ENCODE measurements around the gene SIRT1.

Gene SIRT1

GRCh38 chr10:67917169-67917568 is 32.7 kb downstream of the SIRT1 start:
- Histone ChIP-seq H3K27me3 (no peaks in the 10 kb centered on the region), H3K27ac (no peak overlapping the region), H3K9ac (no peak overlapping the region), H3K9me3 (no peaks in the 10 kb centered on the region), H3K4me1 (no peaks in the 10 kb centered on the region), H3K4me3 (no peak overlapping the region), H3K36me3 (peaks cover 74% of the 10 kb centered on the region), H3K4me2 (no peak overlapping the region), H4K20me1 (peaks cover 35% of the 10 kb centered on the region)
- TF ChIP-seq Cebpa-rat (IDR thresholded peaks at IDR 0.05) = no peak

- Histone ChIP-seq H3K9ac (no peak overlapping the region), H3K27me3 (no peaks in the 10 kb centered on the region), H3K36me3 (peaks cover 69% of the 10 kb centered on the region), H3K4me2 (no peak overlapping the region), H3K4me3 (no peak overlapping the region), H3K9me3 (no peaks in the 10 kb centered on the region), H3K27ac (no peak overlapping the region), H3K4me1 (no peaks in the 10 kb centered on the region), H4K20me1 (peaks cover 30% of the 10 kb centered on the region)
- no peak for TF ChIP-seq Cebpa-rat (IDR thresholded peaks at IDR 0.05)
These were observed 33.2 kb downstream of the SIRT1 start for GRCh38 chr10:67917679-67918078.

- no peak for TF ChIP-seq Cebpa-rat (IDR thresholded peaks at IDR 0.05)
- no peak overlapping the region for H3K27ac ChIP-seq
- H3K4me2 ChIP-seq = no peak overlapping the region
- no peak overlapping the region for H3K9ac ChIP-seq
- peaks cover 13% of the 10 kb centered on the region; the same call in 1 of the 2 replicates for H4K20me1 ChIP-seq
- peaks cover 49% of the 10 kb centered on the region for H3K36me3 ChIP-seq
- no peaks in the 10 kb centered on the region for H3K9me3 ChIP-seq
- H3K27me3 ChIP-seq = no peaks in the 10 kb centered on the region
- H3K4me3 ChIP-seq = no peak overlapping the region
- H3K4me1 ChIP-seq = no peaks in the 10 kb centered on the region
These were observed 36.6 kb downstream of the SIRT1 start for GRCh38 chr10:67921065-67921464.

GRCh38 chr10:67923551-67923950 is 39.1 kb downstream of the SIRT1 start:
- no peaks in the 10 kb centered on the region for H3K4me1 ChIP-seq
- peaks cover 52% of the 10 kb centered on the region for H3K36me3 ChIP-seq
- no peaks in the 10 kb centered on the region for H3K27me3 ChIP-seq
- TF ChIP-seq Cebpa-rat (IDR thresholded peaks at IDR 0.05) = no peak
- no peak overlapping the region for H3K27ac ChIP-seq
- H3K4me3 ChIP-seq = no peak overlapping the region
- H3K9me3 ChIP-seq = no peaks in the 10 kb centered on the region
- no peak overlapping the region for H3K9ac ChIP-seq
- H3K4me2 ChIP-seq = no peak overlapping the region
- H4K20me1 ChIP-seq = peaks cover 6% of the 10 kb centered on the region; the same call in 1 of the 2 replicates

GRCh38 chr10:67924136-67924535 is 39.7 kb downstream of the SIRT1 start:
- Histone ChIP-seq H3K4me2 (no peak overlapping the region), H3K27me3 (no peaks in the 10 kb centered on the region), H3K27ac (no peak overlapping the region), H3K9ac (no peak overlapping the region), H3K36me3 (peaks cover 49% of the 10 kb centered on the region), H3K4me3 (no peak overlapping the region), H3K4me1 (no peaks in the 10 kb centered on the region), H4K20me1 (peaks cover under 1% of the 10 kb centered on the region; the same call in 1 of the 2 replicates), H3K9me3 (no peaks in the 10 kb centered on the region)
- TF ChIP-seq Cebpa-rat (IDR thresholded peaks at IDR 0.05) = no peak

- Histone ChIP-seq H3K9me3 (no peaks in the 10 kb centered on the region), H3K27me3 (no peaks in the 10 kb centered on the region), H3K9ac (no peak overlapping the region), H3K36me3 (peaks cover 50% of the 10 kb centered on the region), H4K20me1 (no peaks in the 10 kb centered on the region), H3K4me1 (no peaks in the 10 kb centered on the region), H3K4me3 (no peak overlapping the region), H3K4me2 (no peak overlapping the region), H3K27ac (no peak overlapping the region)
- no peak for TF ChIP-seq Cebpa-rat (IDR thresholded peaks at IDR 0.05)
These were observed 41.1 kb downstream of the SIRT1 start for GRCh38 chr10:67925449-67926005.

GRCh38 chr10:67926951-67927350 is 42.5 kb downstream of the SIRT1 start:
- Histone ChIP-seq H3K4me1 (no peaks in the 10 kb centered on the region), H4K20me1 (no peaks in the 10 kb centered on the region)

GRCh38 chr10:67933199-67933598 is 48.7 kb downstream of the SIRT1 start:
- H3K4me1 ChIP-seq = no peaks in the 10 kb centered on the region
- H4K20me1 ChIP-seq = no peaks in the 10 kb centered on the region
- H3K9me3 ChIP-seq = no peaks in the 10 kb centered on the region
- no peak for TF ChIP-seq Cebpa-rat (IDR thresholded peaks at IDR 0.05)
- H3K27me3 ChIP-seq = no peaks in the 10 kb centered on the region
- H3K4me2 ChIP-seq = no peak overlapping the region
- peaks cover 55% of the 10 kb centered on the region for H3K36me3 ChIP-seq
- no peak overlapping the region for H3K9ac ChIP-seq
- no peak overlapping the region for H3K4me3 ChIP-seq
- no peak overlapping the region for H3K27ac ChIP-seq

More at GRCh38 chr10:67926951-67927350, 42.5 kb downstream of the SIRT1 start:
- Histone ChIP-seq H3K4me2 (no peak overlapping the region), H3K36me3 (peaks cover 60% of the 10 kb centered on the region), H3K9me3 (no peaks in the 10 kb centered on the region), H3K4me3 (no peak overlapping the region), H3K27me3 (no peaks in the 10 kb centered on the region), H3K27ac (no peak overlapping the region), H3K9ac (no peak overlapping the region)
- no peak for TF ChIP-seq Cebpa-rat (IDR thresholded peaks at IDR 0.05)

- no peaks in the 10 kb centered on the region for H3K27me3 ChIP-seq
- no peaks in the 10 kb centered on the region for H4K20me1 ChIP-seq
- H3K9ac ChIP-seq = no peak overlapping the region
- H3K9me3 ChIP-seq = no peaks in the 10 kb centered on the region
- H3K4me2 ChIP-seq = no peak overlapping the region
- H3K27ac ChIP-seq = no peak overlapping the region
- no peak for TF ChIP-seq Cebpa-rat (IDR thresholded peaks at IDR 0.05)
- peaks cover 57% of the 10 kb centered on the region for H3K36me3 ChIP-seq
- H3K4me1 ChIP-seq = no peaks in the 10 kb centered on the region
- H3K4me3 ChIP-seq = no peak overlapping the region
These were observed 49.9 kb downstream of the SIRT1 start for GRCh38 chr10:67934336-67934735.

- TF ChIP-seq Cebpa-rat (IDR thresholded peaks at IDR 0.05) = no peak
- Histone ChIP-seq H3K36me3 (peaks cover 51% of the 10 kb centered on the region), H3K4me1 (no peaks in the 10 kb centered on the region), H3K4me2 (no peak overlapping the region), H3K9me3 (no peaks in the 10 kb centered on the region), H3K27ac (no peak overlapping the region), H3K4me3 (no peak overlapping the region), H4K20me1 (no peaks in the 10 kb centered on the region), H3K9ac (no peak overlapping the region), H3K27me3 (no peaks in the 10 kb centered on the region)
These were observed 50.8 kb downstream of the SIRT1 start for GRCh38 chr10:67935223-67935622.

GRCh38 chr10:67936416-67936815 is 52.0 kb downstream of the SIRT1 start:
- no peaks in the 10 kb centered on the region for H4K20me1 ChIP-seq
- H3K36me3 ChIP-seq = peaks cover 48% of the 10 kb centered on the region
- no peak for TF ChIP-seq Cebpa-rat (IDR thresholded peaks at IDR 0.05)
- H3K9me3 ChIP-seq = no peaks in the 10 kb centered on the region
- no peaks in the 10 kb centered on the region for H3K27me3 ChIP-seq
- H3K4me1 ChIP-seq = no peaks in the 10 kb centered on the region
- no peak overlapping the region for H3K4me3 ChIP-seq
- H3K27ac ChIP-seq = no peak overlapping the region
- no peak overlapping the region for H3K4me2 ChIP-seq
- no peak overlapping the region for H3K9ac ChIP-seq
